IMR-90 (cell line): Measurements from ENCODE around the gene TLNRD1. TPM values are rescaled to one million over a fixed set of nuclear protein-coding genes. Genes with fewer than 3 reads are reported as not detected.

Experiments
- ATAC-seq: fragments of 200-7000 bp; cut with Tn5 transposase; 2 replicates; pipeline ENCODE4 v1.9.1; 2020; ENCODE audit warnings: low read depth, mild to moderate bottlenecking, moderate library complexity
- BruUV-seq: library from RNA; stranded (reverse); fragments of 400-500 nt; replicated peaks from 2 replicates; lab custom pipeline; 2021; lab: Mats Ljungman, UMichigan
- CTCF ChIA-PET: fragments of 300-600 bp; formaldehyde crosslinking; extraction: SDS; loops from one replicate; lab custom pipeline; 2021; ENCODE audit warnings: antibody characterized with exemption; lab: Yijun Ruan, JAX
- POLR2A ChIA-PET: fragments of 300-600 bp; sonication (Branson Sonifier 250); formaldehyde crosslinking; loops from one replicate; lab custom pipeline; 2022; ENCODE audit warnings: antibody characterized with exemption; ENCODE audit not compliant: unreplicated experiment; lab: Charles Lee
- DNase-seq: peaks from one replicate; pipeline ENCODE4 v3.0.0; 2013
- H2AFZ ChIP-seq: replicated peaks from 2 replicates; pipeline ENCODE3; 2013; ENCODE audit warnings: low read length, mild to moderate bottlenecking; ENCODE audit not compliant: poor library complexity
- H2AK5ac ChIP-seq: 2 replicates; pipeline ENCODE4 v1.6.1; 2013; ENCODE audit warnings: low read depth, low read length, inconsistent platforms
- H2AK9ac ChIP-seq: replicated peaks from 2 replicates; pipeline ENCODE3; 2013; ENCODE audit warnings: mild to moderate bottlenecking, low read depth, low read length, moderate library complexity; ENCODE audit not compliant: poor library complexity
- H2BK120ac ChIP-seq: 2 replicates; pipeline ENCODE4 v1.6.1; 2013; ENCODE audit warnings: low read depth, low read length, inconsistent platforms
- H2BK15ac ChIP-seq: 3 replicates; pipeline ENCODE4 v1.6.1; 2013; ENCODE audit warnings: low read depth, low read length, inconsistent platforms
- H2BK20ac ChIP-seq: 2 replicates; pipeline ENCODE4 v1.6.1; 2013; ENCODE audit warnings: low read depth, mild to moderate bottlenecking, inconsistent platforms, low read length, moderate library complexity
- H2BK5ac ChIP-seq: 2 replicates; pipeline ENCODE4 v1.6.1; 2013; ENCODE audit warnings: mild to moderate bottlenecking, low read depth, low read length, inconsistent platforms; ENCODE audit not compliant: poor library complexity, severe bottlenecking
- H3K14ac ChIP-seq: replicated peaks from 2 replicates; pipeline ENCODE4 v1.6.1; 2013; ENCODE audit warnings: low read depth, low read length, inconsistent platforms
- H3K18ac ChIP-seq: 2 replicates; pipeline ENCODE4 v1.6.1; 2013; ENCODE audit warnings: low read depth, low read length, control low read depth
- H3K23ac ChIP-seq: 2 replicates; pipeline ENCODE4 v1.6.1; 2013; ENCODE audit warnings: low read depth, low read length, inconsistent platforms
- H3K27ac ChIP-seq: 2 replicates; pipeline ENCODE4 v1.5.1; 2013; ENCODE audit warnings: mild to moderate bottlenecking, control low read depth, low read length; ENCODE audit not compliant: insufficient read depth
- H3K27me3 ChIP-seq: 2 replicates; pipeline ENCODE4 v1.6.1; 2013; ENCODE audit warnings: low read length; ENCODE audit not compliant: control insufficient read depth, insufficient read depth
- H3K36me3 ChIP-seq: 2 replicates; pipeline ENCODE4 v1.6.1; 2013; ENCODE audit warnings: low read length, mixed read lengths; ENCODE audit not compliant: control insufficient read depth, insufficient read depth
- H3K4ac ChIP-seq: 2 replicates; pipeline ENCODE4 v1.6.1; 2013; ENCODE audit warnings: low read depth, low read length, inconsistent platforms
- H3K4me1 ChIP-seq: 2 replicates; pipeline ENCODE4 v1.6.1; 2013; ENCODE audit warnings: low read length, mixed read lengths; ENCODE audit not compliant: control insufficient read depth, insufficient read depth
- H3K4me2 ChIP-seq: 2 replicates; pipeline ENCODE4 v1.6.1; 2013; ENCODE audit warnings: low read depth, mild to moderate bottlenecking, control low read depth, low read length, moderate library complexity
- H3K4me3 ChIP-seq: 2 replicates; pipeline ENCODE4 v1.5.1; 2013; ENCODE audit warnings: low read depth, mild to moderate bottlenecking, control low read depth, low read length, moderate library complexity; ENCODE audit not compliant: insufficient read depth
- H3K56ac ChIP-seq: 2 replicates; pipeline ENCODE4 v1.6.1; 2013; ENCODE audit warnings: low read length, inconsistent platforms; ENCODE audit not compliant: insufficient read depth; ENCODE audit errors: extremely low read depth
- H3K79me1 ChIP-seq, 2 experiments: 2 replicates each; pipeline ENCODE4 v1.6.1; 2013; ENCODE audit warnings: low read length in 2 of 2, inconsistent platforms in 1 of 2, low read depth in 1 of 2
- H3K9ac ChIP-seq: 2 replicates; pipeline ENCODE4 v1.6.1; 2013; ENCODE audit warnings: low read depth, low read length, control low read depth
- H3K9me1 ChIP-seq: 2 replicates; pipeline ENCODE4 v1.6.1; 2013; ENCODE audit warnings: low read length, inconsistent platforms; ENCODE audit not compliant: insufficient read depth
- H3K9me3 ChIP-seq: 2 replicates; pipeline ENCODE4 v1.6.1; 2013; ENCODE audit warnings: low read length; ENCODE audit not compliant: control insufficient read depth, insufficient read depth
- H4K20me1 ChIP-seq: 2 replicates; pipeline ENCODE4 v1.6.1; 2013; ENCODE audit warnings: low read length, inconsistent platforms; ENCODE audit not compliant: insufficient read depth
- H4K5ac ChIP-seq: 2 replicates; pipeline ENCODE4 v1.6.1; 2013; ENCODE audit warnings: mild to moderate bottlenecking, low read depth, low read length, control low read depth
- H4K8ac ChIP-seq, 2 experiments: 2 replicates each; pipeline ENCODE4 v1.6.1; 2013; ENCODE audit warnings: low read depth in 2 of 2, low read length in 2 of 2, control low read depth in 1 of 2, inconsistent platforms in 1 of 2
- H4K91ac ChIP-seq: 2 replicates; pipeline ENCODE4 v1.6.1; 2013; ENCODE audit warnings: low read depth, low read length, inconsistent platforms; ENCODE audit not compliant: insufficient read depth
- BHLHE40 ChIP-seq: fragments of 150-350 bp; IDR thresholded peaks from 2 replicates; pipeline ENCODE4 v1.6.1; 2016; ENCODE audit warnings: mild to moderate bottlenecking, low read depth, low read length
- CEBPB ChIP-seq: IDR thresholded peaks from 2 replicates; pipeline ENCODE4 v1.6.1; 2012; ENCODE audit warnings: low read depth, low read length, improper control_type of control experiment
- CHD1 ChIP-seq: IDR thresholded peaks from 2 replicates; pipeline ENCODE4 v1.6.1; 2012; ENCODE audit warnings: low read depth, low read length, improper control_type of control experiment
- ELK1 ChIP-seq: fragments of 150-350 bp; IDR thresholded peaks from 2 replicates; pipeline ENCODE4 v1.6.1; 2016; ENCODE audit warnings: low read depth, mild to moderate bottlenecking, low read length, moderate library complexity, borderline replicate concordance
- FOS ChIP-seq: fragments of 150-350 bp; IDR thresholded peaks from 2 replicates; pipeline ENCODE4 v1.6.1; 2016; ENCODE audit warnings: low read depth, low read length
- MAFK ChIP-seq: IDR thresholded peaks from 2 replicates; pipeline ENCODE4 v1.6.1; 2012; ENCODE audit warnings: low read depth, low read length, improper control_type of control experiment
- MXI1 ChIP-seq: IDR thresholded peaks from 2 replicates; pipeline ENCODE4 v1.6.1; 2012; ENCODE audit warnings: low read depth, mild to moderate bottlenecking, low read length, moderate library complexity, borderline replicate concordance
- NFE2L2 ChIP-seq: fragments of 150-350 bp; IDR thresholded peaks from 2 replicates; pipeline ENCODE4 v1.6.1; 2016; ENCODE audit warnings: low read depth, mild to moderate bottlenecking, low read length
- RAD21 ChIP-seq: IDR thresholded peaks from 2 replicates; pipeline ENCODE4 v1.6.1; 2012; ENCODE audit warnings: low read length, improper control_type of control experiment
- RCOR1 ChIP-seq: IDR thresholded peaks from 2 replicates; pipeline ENCODE4 v1.6.1; 2012; ENCODE audit warnings: mild to moderate bottlenecking, low read length, improper control_type of control experiment; ENCODE audit not compliant: insufficient replicate concordance
- SMC3 ChIP-seq: fragments of 150-350 bp; IDR thresholded peaks from 2 replicates; pipeline ENCODE4 v1.6.1; 2016; ENCODE audit warnings: low read depth, mild to moderate bottlenecking, antibody characterized with exemption, low read length, moderate library complexity
- USF2 ChIP-seq: fragments of 150-350 bp; IDR thresholded peaks from 2 replicates; pipeline ENCODE4 v1.6.1; 2017; ENCODE audit warnings: mild to moderate bottlenecking, antibody characterized with exemption, low read length, low read depth
- WGBS, 2 experiments: methylation state at CpG; one replicate each; pipeline versions ENCODE4 v1.1.5 to v1.1.7; 2013; ENCODE audit warnings: missing lambda C conversion rate in 2 of 2; ENCODE audit not compliant: insufficient read length in 1 of 2; ENCODE audit errors: extremely low coverage in 2 of 2; 5-methylcytosine and 5-hydroxymethylcytosine counted together
- dilution Hi-C: fragments of 300-500 bp; cut with HindIII; formaldehyde crosslinking; loops from one replicate; pipeline ENCODE4 v1.14.3; 2018; ENCODE audit warnings: low sequenced_read_pairs; ENCODE audit not compliant: unreplicated experiment
- in situ Hi-C: fragments of 300-500 bp; cut with MboI; formaldehyde crosslinking; loops from 3 replicates; pipeline ENCODE4 v1.14.3; 2019; ENCODE audit warnings: low sequenced_read_pairs, inconsistent platforms, mixed read lengths
- intact Hi-C: fragments of 100-400 bp; cut with micrococcal nuclease; formaldehyde crosslinking; loops from 2 replicates; pipeline ENCODE4 v1.10.0; 2022
- polyA plus RNA-seq, 3 experiments: library from polyadenylated mRNA; depleted of rRNA; stranded (reverse); fragments of >200 nt; gene quantifications; 2 replicates each; pipeline ENCODE4 v1.2.3, GENCODE V29; 2012; ENCODE audit warnings: low replicate concordance in 1 of 3
- total RNA-seq: library from RNA; depleted of rRNA; stranded (reverse); fragments of >200 nt; gene quantifications from 2 replicates; pipeline ENCODE4 v1.2.3, GENCODE V29; 2012
- TF ChIP-seq, protein P1 (sequence below): conservative IDR thresholded peaks from 2 replicates; pipeline ENCODE4 v1.5.1; 2012; ENCODE audit warnings: mild to moderate bottlenecking, low read depth, low read length, improper control_type of control experiment

The TLNRD1 gene
- total and polyA plus RNA-seq, 2 of the 4 experiments (the other 2 are of a cell fraction): 2.2 to 6.8 TPM

- in situ Hi-C loops: no loop called here
- 93% methylated on average over 3 of the region's 8 CpGs; no CpG with 5 or more reads in 1 of the 2 experiments for WGBS, 2 experiments
Observed at GRCh38 chr15:80979538-80980200, 21.1 kb upstream of the TLNRD1 start.

More at GRCh38 chr15:80979538-80980200, 21.1 kb upstream of the TLNRD1 start:
- Histone ChIP-seq H3K23ac (no peak overlapping the region), H3K4me3 (no peak overlapping the region), H2BK20ac (no peak overlapping the region), H4K91ac (no peak overlapping the region), H3K36me3 (peaks cover 13% of the 10 kb centered on the region), H4K5ac (no peak overlapping the region), H4K20me1 (peaks cover 15% of the 10 kb centered on the region), H3K56ac (no peak overlapping the region), H3K27ac (no peak overlapping the region), H3K4me2 (no peak overlapping the region), H3K9me3 (no peaks in the 10 kb centered on the region), H3K4ac (no peak overlapping the region), H3K27me3 (no peaks in the 10 kb centered on the region), H2AK5ac (no peak overlapping the region), H2BK15ac (no peak overlapping the region), H3K18ac (no peak overlapping the region), H3K4me1 (peaks cover 5% of the 10 kb centered on the region), H2BK120ac (no peak overlapping the region), H2AFZ (no peak overlapping the region), H2BK5ac (no peak overlapping the region), H4K8ac (no peak overlapping the region), H3K9ac (no peak overlapping the region), H3K79me1 (peaks cover 38 to 64% of the 10 kb centered on the region in 2 experiments), H3K14ac (peak overlapping the region; percentile 29; the same call in 1 of the 2 replicates), H3K9me1 (peaks cover 8% of the 10 kb centered on the region), H2AK9ac (no peak overlapping the region)
- intact Hi-C loops: no loop called here
- POLR2A ChIA-PET: no interaction called here
- no peak for TF ChIP-seq SMC3
- TF ChIP-seq FOS: no peak
- TF ChIP-seq RCOR1: no peak
- TF ChIP-seq, protein P1, sequence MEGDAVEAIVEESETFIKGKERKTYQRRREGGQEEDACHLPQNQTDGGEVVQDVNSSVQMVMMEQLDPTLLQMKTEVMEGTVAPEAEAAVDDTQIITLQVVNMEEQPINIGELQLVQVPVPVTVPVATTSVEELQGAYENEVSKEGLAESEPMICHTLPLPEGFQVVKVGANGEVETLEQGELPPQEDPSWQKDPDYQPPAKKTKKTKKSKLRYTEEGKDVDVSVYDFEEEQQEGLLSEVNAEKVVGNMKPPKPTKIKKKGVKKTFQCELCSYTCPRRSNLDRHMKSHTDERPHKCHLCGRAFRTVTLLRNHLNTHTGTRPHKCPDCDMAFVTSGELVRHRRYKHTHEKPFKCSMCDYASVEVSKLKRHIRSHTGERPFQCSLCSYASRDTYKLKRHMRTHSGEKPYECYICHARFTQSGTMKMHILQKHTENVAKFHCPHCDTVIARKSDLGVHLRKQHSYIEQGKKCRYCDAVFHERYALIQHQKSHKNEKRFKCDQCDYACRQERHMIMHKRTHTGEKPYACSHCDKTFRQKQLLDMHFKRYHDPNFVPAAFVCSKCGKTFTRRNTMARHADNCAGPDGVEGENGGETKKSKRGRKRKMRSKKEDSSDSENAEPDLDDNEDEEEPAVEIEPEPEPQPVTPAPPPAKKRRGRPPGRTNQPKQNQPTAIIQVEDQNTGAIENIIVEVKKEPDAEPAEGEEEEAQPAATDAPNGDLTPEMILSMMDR: no peak
- no peak for TF ChIP-seq CEBPB
- TF ChIP-seq CHD1: no peak
- TF ChIP-seq MAFK: no peak
- TF ChIP-seq RAD21: no peak
- TF ChIP-seq NFE2L2: no peak
- no peak for TF ChIP-seq BHLHE40
- no peak for TF ChIP-seq MXI1
- TF ChIP-seq USF2: no peak
- no peak for TF ChIP-seq ELK1
- dilution Hi-C loops: no loop called here
- DNase-seq: no peak
- CTCF ChIA-PET: interaction anchor here (1.7 to 2.3 kb wide), 2 partner anchors 9 to 286 kb away, joined by 5 to 10 read pairs; no protein-coding TSS in a partner anchor
- no TSS peak for BruUV-seq
- no peak for ATAC-seq
